NCI-H526 treated with DMSO at 0.1 percent for 48 hours (cell line): Measurements from ENCODE around the gene ST8SIA2.
A peak's percentile ranks its signal among the peaks of the same experiment; 100 is the strongest.

Experiments used
- DNase-seq: peaks from one replicate; lab custom pipeline; 2025; lab: John Stamatoyannopoulos, UW

The ST8SIA2 gene, protein sequence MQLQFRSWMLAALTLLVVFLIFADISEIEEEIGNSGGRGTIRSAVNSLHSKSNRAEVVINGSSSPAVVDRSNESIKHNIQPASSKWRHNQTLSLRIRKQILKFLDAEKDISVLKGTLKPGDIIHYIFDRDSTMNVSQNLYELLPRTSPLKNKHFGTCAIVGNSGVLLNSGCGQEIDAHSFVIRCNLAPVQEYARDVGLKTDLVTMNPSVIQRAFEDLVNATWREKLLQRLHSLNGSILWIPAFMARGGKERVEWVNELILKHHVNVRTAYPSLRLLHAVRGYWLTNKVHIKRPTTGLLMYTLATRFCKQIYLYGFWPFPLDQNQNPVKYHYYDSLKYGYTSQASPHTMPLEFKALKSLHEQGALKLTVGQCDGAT

GRCh38 chr15:92393071-92393979, at the start of gene ST8SIA2:
ST8SIA2 (plus strand) TSS chr15:92393881; CDS start chr15:92394065, 184 bp downstream.
- DNase-seq = peak; percentile 46

GRCh38 chr15:92343924-92344643, 49.6 kb upstream of the ST8SIA2 start:
- no peak for DNase-seq

GRCh38 chr15:92346063-92346462, 47.6 kb upstream of the ST8SIA2 start:
- no peak for DNase-seq

DNA sequence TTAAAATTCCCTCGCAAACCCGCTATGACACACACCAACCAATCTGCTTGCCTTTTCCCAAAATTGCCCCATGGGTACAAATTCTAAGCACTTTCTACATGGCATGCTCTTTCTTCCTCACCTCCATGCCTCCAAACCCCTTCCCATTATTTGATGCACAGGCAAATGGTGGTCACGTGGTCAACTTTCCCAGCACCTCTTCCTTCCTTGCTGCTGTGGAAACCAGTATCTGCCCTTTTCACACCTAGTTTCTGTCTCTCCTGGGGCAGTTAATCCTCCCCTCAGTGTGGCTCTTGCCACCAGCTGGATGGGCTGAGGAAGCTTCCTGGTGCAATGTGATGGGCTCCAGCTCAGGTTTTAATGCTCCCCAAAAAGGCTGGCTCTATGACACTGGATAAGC, 38.4 kb upstream of the ST8SIA2 start:
- no peak for DNase-seq

- no peak for DNase-seq
Observed at GRCh38 chr15:92361321-92362000, 32.2 kb upstream of the ST8SIA2 start.

DNA sequence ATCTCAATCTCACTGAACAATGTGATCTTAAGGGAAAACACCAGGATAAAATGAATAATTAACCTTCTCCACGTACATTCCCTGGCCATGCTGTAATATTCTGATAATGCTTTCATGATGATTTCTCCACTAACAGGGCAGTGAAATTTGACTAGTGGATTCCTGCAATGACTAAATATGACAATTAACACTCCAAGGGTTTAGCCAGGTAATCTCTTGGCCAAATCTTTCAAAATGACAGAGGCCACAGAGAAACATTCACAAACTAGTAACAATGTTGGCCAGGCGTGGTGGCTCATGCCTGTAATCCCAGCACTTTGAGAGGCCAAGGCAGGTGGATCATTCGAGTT, 31.7 kb upstream of the ST8SIA2 start:
- no peak for DNase-seq

GRCh38 chr15:92365084-92365483, 28.6 kb upstream of the ST8SIA2 start:
- no peak for DNase-seq

DNA sequence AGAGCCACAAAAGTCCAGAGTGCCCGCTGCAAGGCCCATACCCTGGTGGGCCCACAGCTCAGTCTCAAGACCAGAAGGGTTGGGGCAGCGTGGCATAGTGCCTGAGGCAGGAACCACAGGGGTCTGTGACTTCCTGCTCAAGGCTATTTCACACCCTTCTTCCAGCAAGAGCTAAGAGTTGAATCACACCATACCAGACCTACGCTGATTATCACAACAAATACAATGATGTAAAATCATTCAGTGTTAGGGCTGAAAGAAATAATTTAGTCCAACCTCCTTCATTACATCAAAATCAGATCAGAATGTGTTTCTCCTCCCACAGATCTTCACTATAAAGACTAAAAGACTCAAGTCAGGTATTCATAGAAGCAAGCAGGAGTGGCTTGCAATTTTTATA, 27.8 kb upstream of the ST8SIA2 start:
- no peak for DNase-seq

- DNase-seq = no peak
Observed at GRCh38 chr15:92366381-92366780, 27.3 kb upstream of the ST8SIA2 start.

GRCh38 chr15:92375057-92375456, 18.6 kb upstream of the ST8SIA2 start:
- DNase-seq = no peak

- no peak for DNase-seq
Observed at GRCh38 chr15:92376109-92376508, 17.6 kb upstream of the ST8SIA2 start.

DNA sequence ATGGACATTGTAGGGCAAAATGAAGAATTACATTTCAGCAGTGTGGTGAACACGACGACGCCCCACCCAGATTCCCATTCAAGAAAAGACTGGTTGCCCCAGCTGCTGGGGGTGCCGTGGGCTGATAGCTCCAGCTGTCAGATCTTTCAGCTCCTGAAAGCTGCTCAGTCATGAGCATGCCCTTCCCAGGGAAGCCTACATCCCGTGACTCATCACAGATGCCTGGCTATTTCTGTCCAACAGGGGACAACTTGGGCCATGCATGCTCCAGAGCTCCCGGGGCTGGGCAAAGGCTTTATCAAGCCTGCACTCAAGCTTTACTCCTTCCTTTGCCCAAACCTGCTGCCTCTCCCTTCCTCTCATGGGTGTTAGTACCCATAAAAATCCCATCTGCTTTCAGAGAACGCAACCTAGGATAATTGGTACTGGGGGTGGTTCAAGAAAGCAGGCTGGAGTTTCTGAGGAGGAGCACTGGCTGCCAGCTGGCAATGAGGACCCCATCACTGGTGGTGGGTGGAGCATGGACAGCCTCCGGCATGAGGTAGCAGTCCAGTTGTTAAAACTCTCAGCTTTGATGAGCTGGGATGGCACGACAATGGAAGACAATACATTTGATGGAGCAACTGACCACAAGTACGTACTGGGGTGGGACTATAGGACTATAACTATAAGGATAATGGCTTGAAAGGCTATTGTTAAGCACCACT, 16.4 kb upstream of the ST8SIA2 start:
- DNase-seq = no peak

DNA sequence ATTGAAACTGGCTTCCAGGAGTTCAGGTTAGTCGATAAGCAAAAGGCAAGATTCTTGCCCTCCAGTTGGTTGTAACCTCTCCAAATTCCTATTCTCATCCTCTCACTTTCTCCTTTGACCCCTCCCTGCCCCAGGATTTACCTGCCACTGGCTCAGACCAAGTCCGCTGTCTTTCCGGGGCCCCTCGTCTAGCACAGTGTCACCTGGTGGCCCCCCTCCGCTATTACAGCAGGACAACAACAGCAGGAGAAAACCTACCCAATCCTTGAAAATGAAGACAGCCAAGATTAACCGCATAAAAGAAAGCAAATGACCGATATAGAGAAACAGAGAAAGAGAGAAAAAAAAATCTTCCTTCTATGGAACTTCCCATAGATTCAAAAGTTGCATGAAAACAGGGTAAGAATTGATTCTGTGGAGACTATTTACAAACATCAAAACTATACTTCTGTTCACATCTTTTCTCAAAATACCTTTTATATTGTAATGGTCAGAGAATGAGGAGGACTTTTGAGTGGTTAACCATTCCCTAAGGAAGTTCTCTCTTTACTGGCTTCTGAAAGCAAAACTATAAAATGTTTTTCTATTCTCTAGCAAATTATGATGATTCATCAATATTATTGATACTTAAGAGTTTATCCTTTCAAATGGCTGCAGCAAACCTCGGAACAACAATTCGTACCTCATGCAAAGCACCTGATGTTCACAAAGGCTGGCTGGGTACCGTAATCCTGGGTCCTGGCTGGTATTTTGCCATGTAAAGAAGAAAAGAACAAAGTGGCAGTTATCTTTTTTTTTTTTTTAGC, 10.0 kb upstream of the ST8SIA2 start:
- DNase-seq = no peak

DNA sequence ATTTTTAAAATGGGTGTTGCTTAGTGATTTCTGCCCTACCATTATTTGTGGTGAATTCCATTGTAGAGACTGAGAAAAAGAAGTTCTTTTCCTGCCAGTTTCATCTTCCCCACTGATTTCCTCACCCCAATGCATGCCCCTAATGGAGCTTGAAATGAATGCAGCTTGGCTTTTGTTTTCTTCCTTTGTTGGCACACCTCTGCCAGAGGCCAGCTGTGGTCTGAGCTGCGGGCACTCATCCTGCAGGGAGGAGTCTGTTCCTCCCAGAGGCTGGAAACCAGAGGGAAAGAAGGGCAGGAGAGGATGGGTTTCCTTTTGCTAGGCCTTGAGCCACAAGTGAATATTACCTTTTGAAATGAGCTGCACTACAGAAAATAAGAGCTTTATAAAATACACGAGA, 9.3 kb upstream of the ST8SIA2 start:
- no peak for DNase-seq

- DNase-seq = no peak
Observed at GRCh38 chr15:92385096-92385495, 8.6 kb upstream of the ST8SIA2 start.

- DNase-seq = peak; percentile 44
Observed at GRCh38 chr15:92391640-92392039, 2.0 kb upstream of the ST8SIA2 start.

GRCh38 chr15:92392462-92392861, 1.2 kb upstream of the ST8SIA2 start:
- no peak for DNase-seq

- DNase-seq = peak; percentile 45
Observed at GRCh38 chr15:92393980-92394308, 263 bp downstream of the ST8SIA2 start.

DNA sequence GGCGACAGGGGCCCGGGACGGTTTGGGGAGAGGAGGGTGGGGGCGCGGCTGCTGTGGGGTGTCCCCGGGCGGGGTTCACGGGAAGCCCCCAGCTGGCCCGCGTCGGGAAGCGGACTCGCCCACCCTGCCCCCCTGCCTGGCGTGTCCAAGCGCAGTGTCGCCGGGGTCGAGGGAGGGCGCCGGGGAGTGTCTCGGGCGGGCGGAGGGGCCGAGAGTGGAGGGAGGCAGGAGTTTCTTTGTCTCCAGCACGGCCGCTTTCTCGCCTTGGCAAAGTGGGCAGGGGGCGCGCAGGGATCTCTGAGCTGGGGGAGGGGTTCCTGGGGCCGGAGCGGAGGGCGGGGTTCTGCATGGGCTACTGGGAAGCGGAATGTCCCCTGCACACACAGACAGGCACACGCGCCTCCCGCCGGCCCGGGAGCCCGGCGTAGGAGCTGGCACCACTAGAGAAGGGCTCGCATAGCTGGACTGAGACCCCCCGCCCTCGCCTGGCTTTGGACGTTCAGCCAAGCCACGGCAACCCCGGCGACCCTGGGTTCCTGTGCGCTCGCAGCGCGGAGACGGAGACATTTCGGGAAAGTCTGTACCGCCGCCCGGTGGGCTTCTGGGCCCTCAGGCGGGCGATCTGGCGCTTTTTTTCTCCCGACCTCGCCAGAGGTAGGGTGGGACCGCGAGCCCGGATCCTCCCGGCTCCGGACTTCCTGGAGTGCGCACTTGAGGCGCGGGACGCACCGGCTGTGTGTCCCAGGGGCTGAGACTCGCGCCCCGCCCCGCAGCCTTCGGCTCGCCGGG, 822 bp downstream of the ST8SIA2 start:
- DNase-seq = peak; percentile 38
